Neural progenitor cell (in vitro differentiated cells): Measurements from ENCODE around the gene OR2L3. TPM values are rescaled to one million over a fixed set of nuclear protein-coding genes. Genes with fewer than 3 reads are reported as not detected.

Experiments used
- DNase-seq: peaks from one replicate; pipeline ENCODE4 v3.0.0-alpha.2; 2016; ENCODE audit warnings: low spot score
- H2AFZ ChIP-seq: fragments of 200-600 bp; sonication (generic); replicated peaks from 2 replicates; pipeline ENCODE4 v1.6.1; 2016; ENCODE audit warnings: antibody characterized with exemption
- H3F3A ChIP-seq: fragments of 200-600 bp; sonication (generic); 2 replicates; pipeline ENCODE4 v1.6.1; 2016; ENCODE audit warnings: antibody characterized with exemption, low read depth
- H3K27ac ChIP-seq: fragments of 200-600 bp; sonication (generic); 2 replicates; pipeline ENCODE4 v1.5.1; 2016; ENCODE audit warnings: mild to moderate bottlenecking
- H3K27me3 ChIP-seq: fragments of 200-600 bp; sonication (generic); 2 replicates; pipeline ENCODE4 v1.6.1; 2016; ENCODE audit warnings: mild to moderate bottlenecking, moderate library complexity
- H3K36me3 ChIP-seq: fragments of 200-600 bp; sonication (generic); 2 replicates; pipeline ENCODE4 v1.5.1; 2016
- H3K4me1 ChIP-seq: fragments of 200-600 bp; sonication (generic); 2 replicates; pipeline ENCODE4 v1.6.1; 2016; ENCODE audit warnings: mixed run types
- H3K4me2 ChIP-seq: fragments of 200-600 bp; sonication (generic); 2 replicates; pipeline ENCODE4 v1.6.1; 2016
- H3K4me3 ChIP-seq: fragments of 200-600 bp; sonication (generic); 2 replicates; pipeline ENCODE4 v1.5.1; 2016
- H3K79me2 ChIP-seq: fragments of 200-600 bp; sonication (generic); 2 replicates; pipeline ENCODE4 v1.6.1; 2016; ENCODE audit warnings: low read depth
- H3K9ac ChIP-seq: fragments of 200-600 bp; sonication (generic); 2 replicates; pipeline ENCODE4 v1.6.1; 2016
- H3K9me3 ChIP-seq: fragments of 200-600 bp; sonication (generic); 2 replicates; pipeline ENCODE4 v1.5.1; 2016; ENCODE audit warnings: low read depth
- H4K20me1 ChIP-seq: fragments of 200-600 bp; sonication (generic); 2 replicates; pipeline ENCODE4 v1.6.1; 2016; ENCODE audit warnings: low read depth
- H3K27ac Mint-ChIP-seq: 3 replicates; pipeline ENCODE4 v1.8.0; 2021; ENCODE audit warnings: mixed read lengths
- H3K27me3 Mint-ChIP-seq: 2 replicates; pipeline ENCODE4 v1.8.0; 2022; ENCODE audit warnings: low read depth, mild to moderate bottlenecking, inconsistent platforms, moderate library complexity, mixed read lengths; ENCODE audit not compliant: insufficient read depth
- H3K36me3 Mint-ChIP-seq: 3 replicates; pipeline ENCODE4 v1.8.0; 2021; ENCODE audit warnings: mixed read lengths
- H3K4me1 Mint-ChIP-seq: 3 replicates; pipeline ENCODE4 v1.8.0; 2021; ENCODE audit warnings: mixed read lengths
- H3K4me3 Mint-ChIP-seq: 3 replicates; pipeline ENCODE4 v1.8.0; 2021; ENCODE audit warnings: mild to moderate bottlenecking, moderate library complexity, mixed read lengths
- H3K9me3 Mint-ChIP-seq: 3 replicates; pipeline ENCODE4 v1.8.0; 2020; ENCODE audit warnings: mixed read lengths
- CTCF ChIP-seq: fragments of 200-600 bp; sonication (generic); IDR thresholded peaks from 2 replicates; pipeline ENCODE4 v1.5.1; 2017; ENCODE audit warnings: antibody characterized with exemption, mild to moderate bottlenecking
- EZH2 ChIP-seq: fragments of 200-600 bp; sonication (generic); IDR thresholded peaks from 2 replicates; pipeline ENCODE4 v1.6.1; 2017; ENCODE audit warnings: antibody characterized with exemption, mild to moderate bottlenecking, moderate library complexity
- EZH2phosphoT487 ChIP-seq: fragments of 200-600 bp; sonication (generic); IDR thresholded peaks from 2 replicates; pipeline ENCODE4 v1.6.1; 2017; ENCODE audit warnings: antibody characterized with exemption
- total RNA-seq: library from RNA; depleted of rRNA; stranded (reverse); fragments of >200 nt; gene quantifications from 2 replicates; pipeline ENCODE4 v1.2.3, GENCODE V29; 2015; ENCODE audit warnings: low replicate concordance

OR2L3 gene
- total RNA-seq, 1 donor from 2014 or later, result not detected

- no peak for DNase-seq
- H2AFZ ChIP-seq, result no peak overlapping the region
- Mint-ChIP-seq H3K27me3 (no peaks in the 10 kb centered on the region), H3K4me1 (no peaks in the 10 kb centered on the region), H3K4me3 (no peak overlapping the region), H3K36me3 (no peaks in the 10 kb centered on the region), H3K9me3 (peaks cover 24% of the 10 kb centered on the region), H3K27ac (no peak overlapping the region)
- no peak overlapping the region for H3K9ac ChIP-seq
- no peaks in the 10 kb centered on the region for H3K4me1 ChIP-seq
- no peaks in the 10 kb centered on the region for H4K20me1 ChIP-seq
- TF ChIP-seq CTCF (no peak), EZH2phosphoT487 (no peak), EZH2 (no peak)
- H3K27me3 ChIP-seq, result no peaks in the 10 kb centered on the region
- H3K4me3 ChIP-seq, result no peak overlapping the region
- H3K9me3 ChIP-seq, result peaks cover 26% of the 10 kb centered on the region
- H3K27ac ChIP-seq, result no peak overlapping the region
- H3K79me2 ChIP-seq, result no peaks in the 10 kb centered on the region
- H3K36me3 ChIP-seq, result no peaks in the 10 kb centered on the region
- H3F3A ChIP-seq, result no peaks in the 10 kb centered on the region
- H3K4me2 ChIP-seq, result no peak overlapping the region
Measured at GRCh38 chr1:248047008-248047407, 372 bp downstream of the OR2L3 start.

- H3F3A ChIP-seq, result no peaks in the 10 kb centered on the region
- Mint-ChIP-seq H3K27ac (no peak overlapping the region), H3K36me3 (no peaks in the 10 kb centered on the region), H3K4me3 (no peak overlapping the region), H3K27me3 (no peaks in the 10 kb centered on the region), H3K9me3 (peaks cover 43% of the 10 kb centered on the region), H3K4me1 (no peaks in the 10 kb centered on the region)
- no peaks in the 10 kb centered on the region for H3K36me3 ChIP-seq
- H3K4me1 ChIP-seq, result no peaks in the 10 kb centered on the region
- no peaks in the 10 kb centered on the region for H3K79me2 ChIP-seq
- H3K9ac ChIP-seq, result no peak overlapping the region
- no peaks in the 10 kb centered on the region for H3K27me3 ChIP-seq
- H4K20me1 ChIP-seq, result no peaks in the 10 kb centered on the region
- TF ChIP-seq EZH2phosphoT487 (no peak), EZH2 (no peak), CTCF (no peak)
- no peak overlapping the region for H2AFZ ChIP-seq
- H3K4me2 ChIP-seq, result no peak overlapping the region
- DNase-seq, result no peak
- no peak overlapping the region for H3K4me3 ChIP-seq
- H3K9me3 ChIP-seq, result peaks cover 27% of the 10 kb centered on the region
- no peak overlapping the region for H3K27ac ChIP-seq
Measured at GRCh38 chr1:248054671-248055070, 8.0 kb downstream of the OR2L3 start.

- H3K79me2 ChIP-seq, result no peaks in the 10 kb centered on the region
- no peak overlapping the region for H2AFZ ChIP-seq
- H3K9ac ChIP-seq, result no peak overlapping the region
- no peak for DNase-seq
- TF ChIP-seq EZH2 (no peak), EZH2phosphoT487 (no peak), CTCF (no peak)
- H3K4me2 ChIP-seq, result no peak overlapping the region
- Mint-ChIP-seq H3K36me3 (no peaks in the 10 kb centered on the region), H3K4me3 (no peak overlapping the region), H3K27me3 (no peaks in the 10 kb centered on the region), H3K9me3 (peaks cover 43% of the 10 kb centered on the region), H3K27ac (no peak overlapping the region), H3K4me1 (no peaks in the 10 kb centered on the region)
- H3K36me3 ChIP-seq, result no peaks in the 10 kb centered on the region
- no peak overlapping the region for H3K27ac ChIP-seq
- no peak overlapping the region for H3K4me3 ChIP-seq
- H3K27me3 ChIP-seq, result no peaks in the 10 kb centered on the region
- H3F3A ChIP-seq, result no peaks in the 10 kb centered on the region
- peaks cover 31% of the 10 kb centered on the region for H3K9me3 ChIP-seq
- H4K20me1 ChIP-seq, result no peaks in the 10 kb centered on the region
- no peaks in the 10 kb centered on the region for H3K4me1 ChIP-seq
Measured at GRCh38 chr1:248055261-248055660, 8.6 kb downstream of the OR2L3 start.

- Histone ChIP-seq H3K36me3 (no peaks in the 10 kb centered on the region), H3K79me2 (no peaks in the 10 kb centered on the region), H2AFZ (no peak overlapping the region), H4K20me1 (no peaks in the 10 kb centered on the region), H3K4me2 (no peak overlapping the region), H3K27ac (no peak overlapping the region), H3K4me1 (no peaks in the 10 kb centered on the region), H3K9ac (no peak overlapping the region), H3K4me3 (no peak overlapping the region), H3K27me3 (no peaks in the 10 kb centered on the region), H3K9me3 (peaks cover 19% of the 10 kb centered on the region), H3F3A (no peaks in the 10 kb centered on the region)
- no peaks in the 10 kb centered on the region for H3K4me1 Mint-ChIP-seq
- no peak for DNase-seq
- no peaks in the 10 kb centered on the region for H3K36me3 Mint-ChIP-seq
- no peak overlapping the region for H3K27ac Mint-ChIP-seq
- no peak for TF ChIP-seq EZH2
- no peak for TF ChIP-seq CTCF
- TF ChIP-seq EZH2phosphoT487, result no peak
- H3K4me3 Mint-ChIP-seq, result no peak overlapping the region
- no peaks in the 10 kb centered on the region for H3K27me3 Mint-ChIP-seq
- H3K9me3 Mint-ChIP-seq, result peaks cover 34% of the 10 kb centered on the region
Measured at GRCh38 chr1:248065071-248065470, 18.4 kb downstream of the OR2L3 start.
